Prostate gland (tissue), 2 donors: ENCODE measurements around the gene FGA.

ENCODE experiments used
- CTCF ChIP-seq, 4 experiments: fragments of 200-600 bp in 2 of 4; fragments of 450-650 bp in 2 of 4; sonication (generic) in 2 of 4; IDR thresholded peaks; 1 replicate in 3 of 4; 2 replicates in 1 of 4; pipeline ENCODE4 v1.5.1; 2016 to 2019; ENCODE audit warnings: antibody characterized with exemption in 4 of 4, mild to moderate bottlenecking in 2 of 4, moderate library complexity in 2 of 4
- POLR2A ChIP-seq: fragments of 450-650 bp; IDR thresholded peaks from one replicate; pipeline ENCODE4 v1.6.1; 2016; ENCODE audit warnings: antibody characterized with exemption, mild to moderate bottlenecking

DNA sequence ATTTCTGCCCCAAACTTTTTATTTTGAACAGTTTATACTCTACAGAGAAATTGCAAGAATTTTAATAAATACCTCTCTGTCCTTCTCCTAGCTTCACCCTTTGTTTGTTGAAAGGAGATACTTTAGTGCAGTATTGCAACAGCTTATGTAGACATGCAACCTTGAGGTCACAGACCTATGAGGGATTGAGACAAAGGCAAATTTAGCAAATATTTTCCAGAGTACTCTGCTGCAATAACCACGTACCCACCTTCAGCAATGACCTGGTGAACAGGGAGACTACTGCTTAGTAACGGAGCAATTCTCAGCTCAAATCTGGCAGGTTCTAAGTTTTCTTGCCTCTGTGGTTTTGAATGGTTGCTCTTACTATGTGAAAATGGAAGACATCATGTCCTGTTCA lies 13.2 kb downstream of the FGA start:
- TF ChIP-seq CTCF (IDR thresholded peaks at IDR 0.05) (no peak), POLR2A (no peak)
